ENCODE measurements around the gene MNT.

Gene MNT

GRCh38 chr17:2415081-2415480 is 14.2 kb upstream of the MNT start:
- no peak overlapping the region for H3K4ac ChIP-seq (ENCODE audit: low read depth, low read length)
- H2AK5ac ChIP-seq (ENCODE audit: low read length), result no peak overlapping the region
- H3K9ac ChIP-seq (ENCODE audit: low read length), result no peak overlapping the region
- no peak overlapping the region for H2BK120ac ChIP-seq (ENCODE audit: low read depth, low read length)
- no peak overlapping the region for H2BK5ac ChIP-seq (ENCODE audit: low read length)
- H2BK15ac ChIP-seq (replicated peaks; ENCODE audit: low read depth), result no peak overlapping the region
- no peak overlapping the region for H3K18ac ChIP-seq (ENCODE audit: low read length)
- H3K4me1 ChIP-seq (ENCODE audit: control insufficient read depth, low read depth, low read length), result no peaks in the 10 kb centered on the region
- H3K4me3 ChIP-seq (ENCODE audit: low read length), result no peak overlapping the region
- no CpG with 5 or more reads among the region's 9 CpGs for WGBS (ENCODE audit: extremely low coverage, insufficient coverage, low lambda C conversion rate)
- no peak overlapping the region for H3K56ac ChIP-seq (ENCODE audit: low read length)
- H3K36me3 ChIP-seq (ENCODE audit: control insufficient read depth, insufficient read depth, low read length), result peaks cover 4% of the 10 kb centered on the region
- peaks cover 2% of the 10 kb centered on the region for H3K79me1 ChIP-seq (ENCODE audit: low read length)
- H3K27ac ChIP-seq (ENCODE audit: low read depth, low read length), result no peak overlapping the region
- H3K4me2 ChIP-seq (ENCODE audit: low read length), result no peak overlapping the region
- H4K5ac ChIP-seq (ENCODE audit: low read length), result no peak overlapping the region
- H3K79me2 ChIP-seq (ENCODE audit: control insufficient read depth, insufficient read depth, low read length), result no peaks in the 10 kb centered on the region
- H3K23ac ChIP-seq (ENCODE audit: low read length), result no peak overlapping the region
- no peak for DNase-seq
- no peak overlapping the region for H4K8ac ChIP-seq (ENCODE audit: low read depth, low read length)
- H3K27me3 ChIP-seq (ENCODE audit: insufficient read depth, low read length, poor library complexity), result no peaks in the 10 kb centered on the region

GRCh38 chr17:2414446-2415064 is 13.7 kb upstream of the MNT start:
- H3K56ac ChIP-seq (ENCODE audit: low read length), result no peak overlapping the region
- no peak overlapping the region for H2AK5ac ChIP-seq (ENCODE audit: low read length)
- no peak overlapping the region for H4K5ac ChIP-seq (ENCODE audit: low read length)
- no peaks in the 10 kb centered on the region for H3K27me3 ChIP-seq (ENCODE audit: insufficient read depth, low read length, poor library complexity)
- no peak overlapping the region for H2BK120ac ChIP-seq (ENCODE audit: low read depth, low read length)
- no peak overlapping the region for H3K23ac ChIP-seq (ENCODE audit: low read length)
- no peak overlapping the region for H3K4me2 ChIP-seq (ENCODE audit: low read length)
- H2BK5ac ChIP-seq (ENCODE audit: low read length), result no peak overlapping the region
- H3K27ac ChIP-seq (ENCODE audit: low read depth, low read length), result no peak overlapping the region
- no peak overlapping the region for H2BK15ac ChIP-seq (replicated peaks; ENCODE audit: low read depth)
- H3K9ac ChIP-seq (ENCODE audit: low read length), result no peak overlapping the region
- whole genome bisulfite sequencing (ENCODE audit: extremely low coverage, insufficient coverage, low lambda C conversion rate), result no CpG with 5 or more reads among the region's 22 CpGs
- H3K4ac ChIP-seq (ENCODE audit: low read depth, low read length), result no peak overlapping the region
- DNase-seq, result no peak
- peaks cover 2% of the 10 kb centered on the region for H3K79me1 ChIP-seq (ENCODE audit: low read length)
- H4K8ac ChIP-seq (ENCODE audit: low read depth, low read length), result no peak overlapping the region
- peaks cover 4% of the 10 kb centered on the region for H3K36me3 ChIP-seq (ENCODE audit: control insufficient read depth, insufficient read depth, low read length)
- H3K4me3 ChIP-seq (ENCODE audit: low read length), result no peak overlapping the region
- no peaks in the 10 kb centered on the region for H3K79me2 ChIP-seq (ENCODE audit: control insufficient read depth, insufficient read depth, low read length)
- H3K18ac ChIP-seq (ENCODE audit: low read length), result no peak overlapping the region
- H3K4me1 ChIP-seq (ENCODE audit: control insufficient read depth, low read depth, low read length), result no peaks in the 10 kb centered on the region

GRCh38 chr17:2412561-2413021 is 11.7 kb upstream of the MNT start:
- no peaks in the 10 kb centered on the region for H3K4me1 ChIP-seq (ENCODE audit: control insufficient read depth, low read depth, low read length)
- H2BK5ac ChIP-seq (ENCODE audit: low read length), result no peak overlapping the region
- H3K27me3 ChIP-seq (ENCODE audit: insufficient read depth, low read length, poor library complexity), result no peaks in the 10 kb centered on the region
- H2BK120ac ChIP-seq (ENCODE audit: low read depth, low read length), result no peak overlapping the region
- no peak overlapping the region for H3K23ac ChIP-seq (ENCODE audit: low read length)
- no CpG with 5 or more reads among the region's 2 CpGs for WGBS (ENCODE audit: extremely low coverage, insufficient coverage, low lambda C conversion rate)
- DNase-seq, result peak; percentile 86
- H2BK15ac ChIP-seq (replicated peaks; ENCODE audit: low read depth), result no peak overlapping the region
- H2AK5ac ChIP-seq (ENCODE audit: low read length), result no peak overlapping the region
- no peak overlapping the region for H4K8ac ChIP-seq (ENCODE audit: low read depth, low read length)
- no peak overlapping the region for H3K4ac ChIP-seq (ENCODE audit: low read depth, low read length)
- H3K79me2 ChIP-seq (ENCODE audit: control insufficient read depth, insufficient read depth, low read length), result no peaks in the 10 kb centered on the region
- H3K4me2 ChIP-seq (ENCODE audit: low read length), result no peak overlapping the region
- H3K4me3 ChIP-seq (ENCODE audit: low read length), result no peak overlapping the region
- H3K27ac ChIP-seq (ENCODE audit: low read depth, low read length), result no peak overlapping the region
- H3K36me3 ChIP-seq (ENCODE audit: control insufficient read depth, insufficient read depth, low read length), result no peaks in the 10 kb centered on the region
- H3K79me1 ChIP-seq (ENCODE audit: low read length), result peaks cover 2% of the 10 kb centered on the region
- H3K9ac ChIP-seq (ENCODE audit: low read length), result no peak overlapping the region
- H3K56ac ChIP-seq (ENCODE audit: low read length), result no peak overlapping the region
- no peak overlapping the region for H3K18ac ChIP-seq (ENCODE audit: low read length)
- no peak overlapping the region for H4K5ac ChIP-seq (ENCODE audit: low read length)

DNA sequence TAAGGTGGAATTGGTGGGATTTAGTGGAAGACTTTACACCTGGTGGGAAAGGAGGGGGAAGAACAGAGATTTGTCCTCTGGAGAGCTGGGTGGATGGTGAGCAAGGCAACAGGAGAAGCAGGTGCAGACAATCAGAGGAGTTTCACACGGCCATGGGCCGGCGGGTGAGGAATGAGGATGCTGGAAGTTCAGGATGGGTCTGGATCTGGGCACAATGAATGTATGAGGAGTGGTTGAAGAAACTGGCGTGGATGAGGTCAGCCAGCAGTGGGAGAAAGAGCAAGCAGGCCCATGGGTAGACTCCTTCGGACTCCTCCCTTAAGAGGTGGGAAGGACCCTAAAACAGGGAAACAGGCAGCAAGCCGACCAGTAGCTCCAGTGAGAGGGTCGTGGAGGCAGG is 10.1 kb upstream of the MNT start:
- no CpG with 5 or more reads among the region's 7 CpGs for WGBS (ENCODE audit: extremely low coverage, insufficient coverage, low lambda C conversion rate)
- no peak overlapping the region for H3K23ac ChIP-seq (ENCODE audit: low read length)

GRCh38 chr17:2406903-2407790 is 6.3 kb upstream of the MNT start:
- no peak for DNase-seq
- H3K56ac ChIP-seq (ENCODE audit: low read length), result no peak overlapping the region
- no peak overlapping the region for H4K8ac ChIP-seq (ENCODE audit: low read depth, low read length)
- no peak overlapping the region for H3K18ac ChIP-seq (ENCODE audit: low read length)
- no peak overlapping the region for H4K5ac ChIP-seq (ENCODE audit: low read length)
- H3K79me1 ChIP-seq (ENCODE audit: low read length), result no peaks in the 10 kb centered on the region
- H3K79me2 ChIP-seq (ENCODE audit: control insufficient read depth, insufficient read depth, low read length), result no peaks in the 10 kb centered on the region
- H2AK5ac ChIP-seq (ENCODE audit: low read length), result no peak overlapping the region
- no peaks in the 10 kb centered on the region for H3K4me1 ChIP-seq (ENCODE audit: control insufficient read depth, low read depth, low read length)
- no peak overlapping the region for H2BK5ac ChIP-seq (ENCODE audit: low read length)
- H3K4ac ChIP-seq (ENCODE audit: low read depth, low read length), result no peak overlapping the region
- H3K4me3 ChIP-seq (ENCODE audit: low read length), result no peak overlapping the region
- no peaks in the 10 kb centered on the region for H3K36me3 ChIP-seq (ENCODE audit: control insufficient read depth, insufficient read depth, low read length)
- H3K4me2 ChIP-seq (ENCODE audit: low read length), result no peak overlapping the region
- no CpG with 5 or more reads among the region's 15 CpGs for WGBS (ENCODE audit: extremely low coverage, insufficient coverage, low lambda C conversion rate)
- no peak overlapping the region for H2BK120ac ChIP-seq (ENCODE audit: low read depth, low read length)
- no peak overlapping the region for H3K23ac ChIP-seq (ENCODE audit: low read length)
- no peak overlapping the region for H3K9ac ChIP-seq (ENCODE audit: low read length)
- H3K27ac ChIP-seq (ENCODE audit: low read depth, low read length), result no peak overlapping the region
- no peaks in the 10 kb centered on the region for H3K27me3 ChIP-seq (ENCODE audit: insufficient read depth, low read length, poor library complexity)
- H2BK15ac ChIP-seq (replicated peaks; ENCODE audit: low read depth), result no peak overlapping the region

More for the DNA sequence above, 10.1 kb upstream of the MNT start:
- H2BK15ac ChIP-seq (replicated peaks; ENCODE audit: low read depth), result no peak overlapping the region
- H4K5ac ChIP-seq (ENCODE audit: low read length), result no peak overlapping the region
- no peaks in the 10 kb centered on the region for H3K36me3 ChIP-seq (ENCODE audit: control insufficient read depth, insufficient read depth, low read length)
- no peaks in the 10 kb centered on the region for H3K79me2 ChIP-seq (ENCODE audit: control insufficient read depth, insufficient read depth, low read length)
- no peak overlapping the region for H3K56ac ChIP-seq (ENCODE audit: low read length)
- no peak overlapping the region for H3K9ac ChIP-seq (ENCODE audit: low read length)
- no peaks in the 10 kb centered on the region for H3K27me3 ChIP-seq (ENCODE audit: insufficient read depth, low read length, poor library complexity)
- no peak overlapping the region for H3K27ac ChIP-seq (ENCODE audit: low read depth, low read length)
- no peak overlapping the region for H2AK5ac ChIP-seq (ENCODE audit: low read length)
- H3K4me3 ChIP-seq (ENCODE audit: low read length), result no peak overlapping the region
- no peak for DNase-seq
- H3K4me2 ChIP-seq (ENCODE audit: low read length), result no peak overlapping the region
- H2BK5ac ChIP-seq (ENCODE audit: low read length), result no peak overlapping the region
- H3K4ac ChIP-seq (ENCODE audit: low read depth, low read length), result no peak overlapping the region
- H2BK120ac ChIP-seq (ENCODE audit: low read depth, low read length), result no peak overlapping the region
- no peaks in the 10 kb centered on the region for H3K4me1 ChIP-seq (ENCODE audit: control insufficient read depth, low read depth, low read length)
- no peak overlapping the region for H3K18ac ChIP-seq (ENCODE audit: low read length)
- no peak overlapping the region for H4K8ac ChIP-seq (ENCODE audit: low read depth, low read length)
- H3K79me1 ChIP-seq (ENCODE audit: low read length), result no peaks in the 10 kb centered on the region
